ENCODE results near the gene ZNF471. TPM values are rescaled to one million over a fixed set of nuclear protein-coding genes. Genes with fewer than 3 reads are reported as not detected.

The ZNF471 gene
- 1 to 10 TPM; 5.3 to 7.3 (median 5.4) TPM for total RNA-seq
- 1 to 10 TPM; 1.1 to 4.0 (median 1.5) TPM for polyA plus RNA-seq
- long read RNA-seq, donor 1, full-length matches to known transcripts = 1 of 2 reads
- long read RNA-seq, donor 1, partial matches to known transcripts = 0 of 2 reads
- long read RNA-seq, donor 1, other reads (novel, unspliced or antisense) = 1 of 2 reads
- long read RNA-seq, donor 2, full-length matches to known transcripts = 3 of 6 reads
- long read RNA-seq, donor 2, partial matches to known transcripts = 0 of 6 reads
- long read RNA-seq, donor 2, other reads (novel, unspliced or antisense) = 3 of 6 reads

DNA sequence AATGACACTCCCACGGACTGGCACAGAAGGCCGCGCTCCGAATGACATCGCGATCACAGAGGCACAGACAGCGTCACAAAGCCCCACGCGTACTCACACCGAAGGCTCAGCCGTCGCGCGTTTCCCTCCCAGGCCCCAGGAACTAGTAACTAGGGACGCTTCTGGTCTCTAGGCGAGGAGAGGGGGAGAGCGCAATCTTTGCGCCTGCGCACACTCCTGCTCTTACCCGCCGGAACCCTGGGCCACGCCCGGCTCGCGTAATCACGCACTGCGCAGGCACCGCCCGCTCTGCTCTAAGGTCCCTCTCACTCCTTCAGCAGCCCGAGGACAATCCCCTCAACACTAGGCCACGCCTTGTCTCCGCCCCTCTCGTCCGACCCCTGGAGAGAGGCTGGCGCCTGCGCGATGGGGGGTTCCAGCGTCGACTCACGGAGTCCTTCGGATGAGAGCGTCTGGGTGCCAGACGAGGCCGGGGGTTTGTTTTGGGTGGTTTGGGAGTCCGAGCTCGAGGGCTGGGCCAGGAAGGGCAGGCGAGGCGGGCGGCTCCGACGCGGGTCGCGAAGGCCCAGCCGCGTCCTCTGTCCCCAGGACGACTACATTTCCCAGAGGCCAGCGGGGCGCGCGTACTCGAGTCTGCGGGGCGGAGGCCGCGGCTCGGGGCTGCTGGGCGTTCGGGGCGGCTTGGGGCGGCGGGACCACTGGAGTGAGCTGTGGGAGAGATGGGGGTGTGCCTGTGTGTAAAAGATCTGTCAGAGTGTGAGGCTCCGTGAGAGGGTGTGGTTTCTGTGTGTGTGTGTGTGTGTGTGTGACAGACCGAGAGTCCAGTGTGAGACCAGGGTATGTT lies at the start of gene ZNF471:
Gene ZNF471, plus strand, starts transcription at position 410 of the 844 bp plus-strand sequence. CDS start 3,717 bp downstream, outside the sequence.
- DNase-seq = peak; percentile 99
- TF ChIP-seq, protein P1, sequence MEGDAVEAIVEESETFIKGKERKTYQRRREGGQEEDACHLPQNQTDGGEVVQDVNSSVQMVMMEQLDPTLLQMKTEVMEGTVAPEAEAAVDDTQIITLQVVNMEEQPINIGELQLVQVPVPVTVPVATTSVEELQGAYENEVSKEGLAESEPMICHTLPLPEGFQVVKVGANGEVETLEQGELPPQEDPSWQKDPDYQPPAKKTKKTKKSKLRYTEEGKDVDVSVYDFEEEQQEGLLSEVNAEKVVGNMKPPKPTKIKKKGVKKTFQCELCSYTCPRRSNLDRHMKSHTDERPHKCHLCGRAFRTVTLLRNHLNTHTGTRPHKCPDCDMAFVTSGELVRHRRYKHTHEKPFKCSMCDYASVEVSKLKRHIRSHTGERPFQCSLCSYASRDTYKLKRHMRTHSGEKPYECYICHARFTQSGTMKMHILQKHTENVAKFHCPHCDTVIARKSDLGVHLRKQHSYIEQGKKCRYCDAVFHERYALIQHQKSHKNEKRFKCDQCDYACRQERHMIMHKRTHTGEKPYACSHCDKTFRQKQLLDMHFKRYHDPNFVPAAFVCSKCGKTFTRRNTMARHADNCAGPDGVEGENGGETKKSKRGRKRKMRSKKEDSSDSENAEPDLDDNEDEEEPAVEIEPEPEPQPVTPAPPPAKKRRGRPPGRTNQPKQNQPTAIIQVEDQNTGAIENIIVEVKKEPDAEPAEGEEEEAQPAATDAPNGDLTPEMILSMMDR (IDR thresholded peaks at IDR 0.05) = no peak
- ATAC-seq = peak; percentile 100
- Histone ChIP-seq H3K4me3 (peak within 1 kb of the TSS; percentile 77), H3K4me1 (peaks cover 12% of the 10 kb centered on the region), H3K27ac (peak within 1 kb of the TSS; percentile 97), H3K27me3 (ENCODE audit: insufficient read depth in 3 of 3, low read length in 2 of 3) (no peaks in the 10 kb centered on the region), H3K36me3 (ENCODE audit: insufficient read depth in 1 of 2, low read depth in 1 of 2) (peaks cover 2 to 9% of the 10 kb centered on the region in 2 donors), H3K9me3 (peaks cover 47% of the 10 kb centered on the region)
- WGBS, 3 donors = 0 to 1% (median 1%) methylated on average over 69 to 74 of the region's 74 CpGs
- intact Hi-C loops (cut with DNase I) = loop anchor here (1.0 to 10.0 kb wide), 3 partner anchors 31 to 103 kb away; partner anchors contain the start of genes ZNF583 (in 2 of the 2), ZFP28 (in 1 of the 2) and ZNF470 (in 1 of the 2)

DNA sequence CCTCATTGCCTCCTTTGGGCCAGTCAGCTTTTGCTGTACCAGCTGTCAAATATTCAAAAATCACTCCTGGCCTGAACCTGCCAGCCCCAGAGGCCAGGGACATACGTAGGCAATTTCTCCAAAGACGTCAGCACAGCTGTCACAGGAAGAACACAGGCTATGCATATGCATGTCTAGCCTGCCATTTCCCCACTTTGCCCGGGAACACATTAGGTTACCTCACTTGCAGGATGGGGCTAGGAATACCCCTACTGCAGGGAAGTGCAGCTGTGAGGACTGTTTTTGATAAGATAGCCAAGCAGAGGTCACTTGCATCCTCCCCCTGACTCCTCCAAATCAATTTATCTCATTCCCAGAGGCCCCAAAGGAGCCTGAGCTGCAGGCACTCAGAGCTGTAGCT lies 33.3 kb upstream of the ZNF471 start:
- Histone ChIP-seq H3K36me3 (ENCODE audit: insufficient read depth in 1 of 2, low read depth in 1 of 2) (peaks cover 7 to 21% of the 10 kb centered on the region in 2 donors), H3K4me3 (no peak overlapping the region), H3K27me3 (ENCODE audit: insufficient read depth in 3 of 3, low read length in 2 of 3) (no peaks in the 10 kb centered on the region), H3K9me3 (peaks cover 35% of the 10 kb centered on the region), H3K27ac (no peak overlapping the region), H3K4me1 (no peaks in the 10 kb centered on the region)
- no peak for ATAC-seq
- TF ChIP-seq, protein P1 (IDR thresholded peaks at IDR 0.05) = no peak
- DNase-seq = no peak
- intact Hi-C loops (cut with DNase I) = no loop called here
- WGBS, 3 donors = 52 to 60% (median 56%) methylated on average over 3 of the region's 3 CpGs

DNA sequence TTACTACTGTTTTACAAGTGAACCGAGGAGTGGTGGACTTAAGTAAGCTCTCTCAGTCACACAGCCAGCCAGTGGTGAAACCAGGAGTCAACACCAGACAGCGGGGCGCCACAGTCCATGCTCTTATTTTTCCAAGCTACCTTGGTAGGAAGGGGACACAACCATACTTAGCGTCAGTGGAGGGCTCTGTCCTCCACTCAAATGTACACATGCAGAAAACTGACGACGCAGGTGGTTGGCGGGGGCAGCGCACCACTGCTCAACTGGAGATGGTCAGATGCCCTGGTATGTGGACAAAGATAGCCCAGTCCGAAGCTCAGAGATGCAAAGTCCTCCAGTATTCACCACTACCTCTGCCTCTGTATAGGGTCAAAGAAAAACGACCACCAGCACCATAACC lies 31.6 kb upstream of the ZNF471 start:
- no peak for DNase-seq

DNA sequence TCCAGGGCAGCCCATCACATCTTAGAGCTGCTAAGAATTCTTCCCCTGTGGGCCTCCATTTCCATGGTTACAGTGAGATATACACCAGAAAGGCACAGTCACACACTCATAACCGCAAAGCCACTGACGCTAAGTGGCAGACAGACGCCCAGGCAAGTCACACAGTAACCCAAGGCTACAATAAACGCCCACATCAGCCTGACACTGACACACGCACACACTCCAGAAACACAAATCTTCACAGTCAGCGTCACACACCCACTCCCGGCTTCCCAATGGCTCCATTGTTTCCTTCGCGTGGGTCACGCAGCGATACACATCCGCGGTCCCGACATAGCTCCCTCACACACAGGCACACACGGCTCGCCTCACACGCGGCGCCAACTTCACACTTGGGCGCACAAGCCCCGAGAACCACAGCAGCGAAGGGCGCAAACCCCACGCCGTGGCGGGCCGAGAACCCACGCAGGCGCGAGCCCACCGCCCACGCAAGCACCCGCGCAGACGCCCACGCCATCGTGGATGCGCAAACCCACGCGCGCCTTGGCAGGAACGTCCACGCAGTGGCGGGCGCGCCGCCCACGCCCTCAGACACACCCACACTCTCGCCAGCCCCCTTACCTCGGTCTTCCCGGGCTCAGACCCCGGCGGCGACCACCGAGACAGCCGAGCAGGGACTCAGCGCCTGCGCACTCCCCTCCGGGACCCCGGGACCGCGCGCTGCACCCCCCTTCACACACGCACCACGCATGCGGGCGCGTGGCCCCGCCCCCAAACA lies 30.8 kb upstream of the ZNF471 start, which contains the start of gene ZNF667:
Gene ZNF667, minus strand, starts transcription at position 695 of the 778 bp plus-strand sequence. CDS start 14,975 bp downstream, outside the sequence.
- DNase-seq = no peak
- H3K4me3 ChIP-seq = peak within 1 kb of the TSS; percentile 87
- H3K27ac ChIP-seq = peak within 1 kb of the TSS; percentile 83
- 1% methylated on average over 55 to 69 of the region's 69 CpGs for WGBS, 3 donors
- peaks cover 0 to 6% of the 10 kb centered on the region in 2 donors for H3K36me3 ChIP-seq (ENCODE audit: insufficient read depth in 1 of 2, low read depth in 1 of 2)
- H3K27me3 ChIP-seq (ENCODE audit: insufficient read depth in 3 of 3, low read length in 2 of 3) = no peaks in the 10 kb centered on the region
- H3K4me1 ChIP-seq = no peaks in the 10 kb centered on the region
- intact Hi-C loops (cut with DNase I) = loop anchor here in 1 of 2 donors (5.0 kb wide), 2 partner anchors 35 to 75 kb away; partner anchors contain the start of gene ZNF583
- TF ChIP-seq, protein P1 (IDR thresholded peaks at IDR 0.05) = no peak
- ATAC-seq = no peak
- peaks cover 35% of the 10 kb centered on the region for H3K9me3 ChIP-seq

More for the DNA sequence above, 31.6 kb upstream of the ZNF471 start:
- no peak for ATAC-seq
- no peak overlapping the region for H3K27ac ChIP-seq
- peak overlapping the region; percentile 87 for H3K4me3 ChIP-seq
- peaks cover 2 to 14% of the 10 kb centered on the region in 2 donors for H3K36me3 ChIP-seq (ENCODE audit: insufficient read depth in 1 of 2, low read depth in 1 of 2)
- H3K9me3 ChIP-seq = peaks cover 39% of the 10 kb centered on the region
- 77 to 81% (median 80%) methylated on average over 10 of the region's 10 CpGs for WGBS, 3 donors
- no peaks in the 10 kb centered on the region for H3K4me1 ChIP-seq
- TF ChIP-seq, protein P1 (IDR thresholded peaks at IDR 0.05) = no peak
- no peaks in the 10 kb centered on the region for H3K27me3 ChIP-seq (ENCODE audit: insufficient read depth in 3 of 3, low read length in 2 of 3)
- intact Hi-C loops (cut with DNase I) = loop anchor here in 1 of 2 donors (5.0 kb wide), 2 partner anchors 36 to 74 kb away; partner anchors contain the start of gene ZNF583
